H1 (cell line): ENCODE data around the gene CREG2. TPM values are rescaled to one million over a fixed set of nuclear protein-coding genes. Genes with fewer than 3 reads are reported as not detected.

Experiments used
- BACH1 ChIP-seq: IDR thresholded peaks from 2 replicates; pipeline ENCODE4 v1.6.1; 2012; ENCODE audit warnings: low read length, improper control_type of control experiment
- CHD7 ChIP-seq: fragments of 300-600 bp; sonication (generic); IDR thresholded peaks from 2 replicates; pipeline ENCODE4 v1.7.1; 2012; ENCODE audit warnings: low read length, moderate library complexity, mild to moderate bottlenecking, inconsistent platforms; ENCODE audit not compliant: insufficient replicate concordance
- CTBP2 ChIP-seq: IDR thresholded peaks from 2 replicates; pipeline ENCODE4 v1.7.0; 2011; ENCODE audit warnings: borderline replicate concordance, mild to moderate bottlenecking, moderate library complexity, mixed read lengths, low read length; ENCODE audit not compliant: insufficient read depth, insufficient read length
- polyA plus RNA-seq, 7 experiments: library from polyadenylated mRNA; depleted of rRNA in 3 of 7; stranded (reverse) in 5 of 7; unstranded in 2 of 7; fragments of >200 nt in 5 of 7; fragments of 200-250 nt in 2 of 7; gene quantifications; 1 replicate in 5 of 7; 2 replicates in 1 of 7; 4 replicates in 1 of 7; pipeline versions ENCODE4 v1.2.1 to v1.2.3, GENCODE V29; 2011 to 2013; ENCODE audit warnings: missing spikeins in 2 of 7, mixed read lengths in 2 of 7
- total RNA-seq: library from RNA; stranded (reverse); fragmentation: NEBNext Ultra II Directional; extraction: Animal tissue kit (Norgen Biotek cat#: 25700); gene quantifications from 2 replicates; pipeline ENCODE4 v1.2.1, GENCODE V29; 2021

The CREG2 gene
- total and polyA plus RNA-seq, 2 of the 8 experiments (the other 6 are each of a cell fraction or from before 2014, with no cell fraction given) = 2.0 to 2.2 TPM

DNA sequence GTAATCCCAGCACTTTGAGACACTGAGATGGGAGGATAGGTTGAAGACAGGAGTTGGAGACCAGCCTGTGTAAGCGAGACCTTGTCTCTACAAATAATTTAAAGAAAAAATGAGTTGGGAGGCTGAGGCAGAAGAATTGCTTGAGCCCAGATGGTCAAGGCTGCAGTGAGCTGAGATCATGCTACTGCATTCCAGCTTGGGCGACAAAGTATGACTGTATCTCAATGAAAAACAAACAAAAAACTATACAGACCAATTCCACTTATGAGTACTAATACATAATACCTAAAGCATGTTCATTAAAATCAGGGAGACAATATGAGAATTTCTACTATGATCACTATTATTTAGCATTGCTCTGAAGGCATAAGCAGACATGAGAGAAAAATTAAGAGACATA, 91.4 kb downstream of the CREG2 start (continued):
- no peak for TF ChIP-seq CHD7
- no peak for TF ChIP-seq BACH1
- TF ChIP-seq CTBP2 = no peak
